Glomerular visceral epithelial cell (primary cell): ENCODE data around the gene DIAPH3.
"Not testable (repeated sequence)": the region's sequence is repeated elsewhere in the genome, so short reads cannot be mapped to it uniquely, and the experiment has no call there.

Experiments
- DNase-seq: peaks from one replicate; pipeline ENCODE4 v3.0.0-alpha.2; 2016; ENCODE audit errors: extremely low spot score

The DIAPH3 gene

DNA sequence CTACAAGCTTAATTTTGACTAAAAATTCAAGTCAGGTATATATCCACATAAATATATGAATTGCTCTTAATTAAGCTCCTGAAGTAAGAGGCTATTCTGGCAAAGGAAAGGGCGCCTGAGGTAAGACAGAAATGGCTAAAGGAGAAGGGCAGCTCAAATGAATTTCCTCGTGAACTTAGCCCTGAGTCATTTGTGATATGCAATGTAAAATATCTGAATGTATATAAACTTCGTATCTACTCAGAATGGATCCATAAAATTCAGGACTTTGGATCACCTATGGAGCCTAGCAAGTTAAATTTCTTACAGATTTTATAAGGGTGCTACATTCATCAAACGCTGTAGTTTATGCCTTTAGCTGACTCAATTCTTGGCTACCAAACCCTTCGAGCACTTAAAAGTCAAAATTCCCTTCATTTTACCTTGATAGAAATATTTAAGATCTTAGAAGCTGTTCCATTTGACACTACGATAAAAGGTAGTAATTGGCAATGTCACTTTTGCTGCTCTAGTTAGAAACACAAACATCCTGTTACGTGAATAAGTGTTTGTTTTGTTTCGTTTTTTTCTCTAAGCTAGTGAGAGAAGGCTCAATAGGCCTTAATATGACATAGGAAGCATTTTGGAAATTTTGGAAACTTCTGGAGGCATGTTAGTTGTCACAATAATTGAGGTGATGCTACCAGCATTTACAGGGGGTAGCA is 69.2 kb downstream of the DIAPH3 start:
- no peak for DNase-seq

DNA sequence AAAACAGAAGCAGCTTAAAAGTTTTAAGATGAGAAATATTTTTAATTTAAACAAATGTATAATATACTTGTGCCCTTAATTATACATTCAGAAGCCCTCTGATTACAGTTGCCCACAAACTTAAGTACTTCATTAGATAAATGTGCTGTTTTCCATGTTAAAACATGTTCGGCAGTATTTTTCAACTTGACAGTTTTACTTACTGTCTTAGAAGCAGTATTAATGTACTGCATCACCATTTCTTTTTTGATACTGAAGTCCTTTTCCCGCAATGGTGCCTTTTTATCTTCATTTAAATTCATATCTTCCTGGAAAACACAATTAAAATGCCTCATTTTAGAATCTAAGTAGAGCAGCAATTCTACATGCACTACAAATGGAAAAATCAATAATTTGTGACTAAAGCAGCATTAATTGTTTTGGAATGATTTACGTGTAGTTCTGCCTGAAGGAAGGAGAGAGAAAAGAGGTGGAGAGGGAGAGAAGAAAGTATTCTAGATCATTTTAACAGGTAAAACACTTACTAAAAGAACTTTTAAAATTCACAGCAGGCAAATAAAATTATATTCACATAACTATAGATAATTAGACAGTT is 70.2 kb downstream of the DIAPH3 start:
- no peak for DNase-seq

DNA sequence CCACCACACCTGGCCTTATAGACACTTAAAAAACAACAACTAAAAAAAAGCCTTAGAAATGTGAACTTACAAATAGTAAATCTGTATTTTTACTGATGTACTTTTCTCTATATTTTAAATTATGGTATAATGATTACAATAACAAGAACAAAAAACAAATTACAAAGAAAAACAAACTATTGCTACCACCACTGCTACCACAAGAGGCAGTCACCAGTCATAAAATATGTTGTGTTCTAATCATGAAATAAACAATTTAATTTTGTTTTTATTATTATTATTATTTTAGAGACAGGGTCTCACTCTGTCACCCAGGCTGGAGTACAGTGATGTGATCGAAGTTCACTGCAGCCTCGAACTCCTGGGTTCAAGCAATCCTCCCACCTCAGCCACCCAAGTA is 72.2 kb downstream of the DIAPH3 start:
- DNase-seq: no peak

DNA sequence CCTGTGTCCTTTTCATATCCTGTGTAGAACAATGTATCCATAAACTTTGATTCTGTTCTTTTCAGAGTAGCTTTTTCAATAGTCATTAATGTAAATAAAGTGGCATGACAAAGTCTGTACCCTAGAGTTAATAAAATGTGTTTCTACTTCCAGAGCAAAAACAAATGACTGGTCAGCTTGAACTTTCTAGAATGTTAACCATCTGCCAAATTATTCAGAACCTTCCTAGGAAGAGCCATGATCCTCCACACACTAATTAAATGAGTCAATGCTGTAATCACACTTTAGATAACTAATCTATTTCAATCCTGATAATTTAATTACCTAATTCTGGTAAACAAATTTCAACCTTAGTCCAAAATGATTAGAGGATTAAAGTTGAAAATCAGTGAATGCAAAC is 73.2 kb downstream of the DIAPH3 start:
- DNase-seq: no peak

DNA sequence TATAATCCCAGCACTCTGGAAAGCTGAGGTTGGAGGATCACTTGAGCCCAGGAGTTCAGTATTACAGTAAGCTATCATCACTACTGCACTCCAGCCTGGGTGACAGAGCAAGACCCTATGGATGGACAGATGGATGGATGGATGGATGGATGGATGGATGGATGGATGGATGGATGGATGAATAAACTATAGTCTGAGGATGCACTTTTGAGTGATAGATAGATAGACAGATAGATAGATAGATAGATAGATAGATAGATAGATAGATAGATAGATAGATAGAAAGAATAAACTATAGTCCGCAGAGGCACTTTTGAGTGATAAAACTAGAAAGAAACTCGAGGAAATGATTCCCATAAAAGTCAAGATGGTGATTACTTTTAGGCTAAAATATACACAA is 79.9 kb downstream of the DIAPH3 start:
- DNase-seq: not testable (repeated sequence)

DNA sequence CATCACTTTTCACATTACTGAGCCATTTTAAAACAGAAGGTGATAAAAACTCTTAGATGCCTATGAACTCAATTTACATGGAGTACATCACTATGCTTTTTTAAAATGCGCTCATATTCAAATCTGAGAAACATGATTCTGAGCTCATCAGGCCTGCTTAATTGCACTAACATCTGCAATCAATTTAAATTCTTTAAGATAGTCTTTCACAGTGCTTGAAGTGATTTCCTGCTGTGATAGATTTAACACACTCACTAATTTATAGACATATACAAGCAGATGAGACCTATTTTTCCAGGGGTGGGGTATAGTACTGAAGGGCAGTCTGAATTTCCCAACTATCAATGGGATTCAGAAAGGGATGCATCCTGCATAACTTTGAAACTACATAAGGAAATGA is 82.9 kb downstream of the DIAPH3 start:
- no peak for DNase-seq

DNA sequence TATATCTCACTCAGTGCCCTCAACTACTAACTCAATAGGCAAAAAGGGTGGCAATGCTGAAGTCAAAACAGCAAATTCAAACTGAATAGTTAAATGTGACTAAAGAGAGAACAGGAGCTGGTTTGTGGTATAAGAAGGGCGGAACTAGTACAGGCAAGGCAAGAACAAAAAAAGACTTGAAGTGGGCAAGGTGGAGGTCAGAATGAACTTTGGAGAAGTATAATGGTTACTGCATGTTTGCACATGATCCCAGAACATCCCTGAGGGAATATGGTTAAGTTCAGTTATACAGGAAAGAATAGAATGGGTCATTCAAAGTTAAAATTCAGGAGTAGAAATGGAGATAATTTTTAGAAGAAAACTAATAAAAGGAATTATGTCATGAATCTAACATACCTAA is 85.5 kb downstream of the DIAPH3 start:
- no peak for DNase-seq

DNA sequence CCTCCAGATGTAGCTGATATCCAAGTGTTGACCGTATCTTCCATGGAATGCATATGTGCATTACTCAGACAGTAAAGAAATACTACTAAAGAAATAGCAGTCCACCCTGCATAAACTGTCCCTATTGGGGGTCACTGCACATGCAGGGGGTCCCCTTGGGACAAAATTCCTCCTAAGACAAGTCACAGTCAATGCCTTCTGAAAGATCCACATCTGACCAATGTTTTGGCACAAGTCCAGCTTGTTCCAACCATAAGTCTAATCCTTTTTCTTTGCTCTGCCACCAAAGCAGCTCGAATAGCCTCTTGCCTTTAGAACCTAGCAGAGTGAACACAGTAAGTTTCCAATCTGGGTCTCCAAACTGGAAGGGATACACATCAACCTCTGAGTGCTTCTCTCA is 87.9 kb downstream of the DIAPH3 start:
- no peak for DNase-seq

DNA sequence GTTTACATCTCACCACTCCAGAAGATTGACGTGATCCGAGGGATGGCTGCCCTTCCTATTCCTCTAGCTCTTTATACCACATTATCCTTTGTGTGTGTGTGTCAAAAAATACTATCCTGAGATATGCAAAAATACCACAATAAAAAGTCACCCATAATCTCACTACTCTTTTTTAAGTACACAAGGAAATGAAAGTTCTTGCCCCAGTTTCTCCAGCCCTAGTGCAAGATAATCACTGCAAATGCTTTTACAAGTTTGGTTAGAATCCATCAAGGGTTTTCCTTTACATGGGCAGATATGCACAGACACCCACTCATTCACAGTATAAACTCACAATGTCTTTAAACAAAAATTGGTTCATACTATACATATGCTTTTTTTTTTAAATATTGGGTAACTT is 89.3 kb downstream of the DIAPH3 start:
- no peak for DNase-seq

DNA sequence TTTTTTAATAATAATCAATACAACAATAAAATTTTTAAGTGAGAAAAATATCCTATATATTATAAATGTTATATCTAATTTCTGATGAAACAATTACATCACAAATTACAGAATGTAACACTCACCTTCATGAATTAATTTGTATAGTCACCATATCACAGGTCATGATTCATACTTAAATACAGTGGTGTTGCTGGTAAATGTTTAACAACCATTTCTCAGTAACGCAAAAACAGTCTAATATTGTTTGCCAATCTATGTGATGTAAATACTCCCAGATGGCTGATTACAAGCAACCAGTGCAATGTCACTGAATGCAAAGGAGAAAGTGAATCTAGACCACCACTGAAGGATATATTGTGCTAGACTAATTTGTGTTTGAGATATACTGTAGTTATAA is 97.5 kb downstream of the DIAPH3 start:
- peak; percentile 9 for DNase-seq

DNA sequence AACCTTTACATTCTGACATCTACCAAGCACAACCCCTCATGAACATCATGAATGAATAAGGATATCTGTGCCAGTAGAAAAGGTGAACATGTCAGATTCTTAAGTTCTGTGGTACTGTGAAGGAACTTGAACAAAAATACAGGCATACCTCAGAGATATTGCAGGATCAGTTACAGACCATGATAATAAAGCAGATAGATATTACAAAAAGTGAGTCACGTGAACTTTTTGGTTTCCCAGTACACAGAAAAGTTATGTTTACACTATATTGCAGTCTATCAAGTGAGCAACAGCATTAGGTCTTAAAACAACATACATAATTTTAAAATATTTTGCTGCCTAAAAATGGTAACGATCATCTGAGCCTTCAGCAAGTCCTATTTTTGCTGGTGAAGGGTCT is 101.2 kb downstream of the DIAPH3 start:
- DNase-seq: no peak

DNA sequence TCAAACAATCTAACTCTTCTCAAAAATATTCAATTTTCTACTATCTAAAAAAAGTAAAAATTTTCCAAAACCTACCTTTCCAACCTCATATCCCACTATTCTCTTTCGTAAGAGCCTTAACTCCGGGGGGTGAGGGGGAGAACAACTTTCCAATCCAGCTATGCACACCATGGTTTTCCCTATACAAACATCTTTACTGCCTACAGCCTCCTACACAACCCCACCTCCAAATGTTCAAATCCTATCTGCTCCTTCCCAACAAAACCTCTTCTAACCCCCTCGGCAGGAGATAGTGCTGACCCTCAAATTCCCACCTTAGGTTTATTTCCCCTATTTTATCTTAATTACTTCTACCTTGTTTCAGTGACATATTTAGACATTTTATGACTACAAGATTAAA is 102.0 kb downstream of the DIAPH3 start:
- DNase-seq: no peak

DNA sequence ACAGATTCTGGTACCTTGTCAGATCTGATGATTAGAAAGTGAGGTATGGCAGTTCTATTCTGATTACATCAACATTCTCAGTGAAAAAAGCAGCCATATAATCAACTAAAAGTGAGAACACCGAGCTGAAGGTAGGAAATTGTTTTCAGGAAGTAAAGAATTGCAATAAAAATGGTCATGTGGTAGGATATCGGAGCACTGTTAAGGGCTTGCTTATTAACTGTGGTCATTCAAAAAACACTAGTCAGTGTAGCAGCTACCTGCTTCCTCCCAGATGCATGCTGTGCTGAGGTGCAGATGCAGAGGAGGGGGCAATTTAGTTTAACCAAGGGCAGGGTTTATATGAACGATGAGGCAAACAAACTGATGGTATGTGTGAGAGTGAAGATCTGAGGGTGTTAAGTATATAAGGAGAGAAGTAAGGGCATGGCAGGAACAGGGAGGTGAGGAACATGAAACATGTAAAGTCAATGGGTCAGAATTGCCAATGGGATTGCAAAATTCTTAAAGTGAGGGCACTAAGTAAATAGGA is 111.9 kb downstream of the DIAPH3 start:
- no peak for DNase-seq

DNA sequence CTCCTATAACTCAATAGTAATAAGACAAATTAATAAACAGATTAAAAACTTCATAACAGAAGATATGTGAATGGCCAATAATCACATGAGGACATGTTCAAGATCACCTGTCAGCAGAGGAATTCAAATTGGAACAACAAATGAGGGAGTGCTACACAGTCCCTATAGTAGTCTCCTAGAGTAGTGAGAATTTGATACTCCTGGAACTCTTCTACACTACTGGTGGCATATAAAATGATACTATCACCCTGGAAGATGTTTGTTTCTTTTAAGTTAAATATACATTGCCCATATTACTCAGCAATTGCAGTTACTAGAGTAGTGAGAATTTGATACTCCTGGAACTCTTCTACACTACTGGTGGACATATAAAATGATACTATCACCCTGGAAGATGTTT is 115.4 kb downstream of the DIAPH3 start:
- not testable (repeated sequence) for DNase-seq

DNA sequence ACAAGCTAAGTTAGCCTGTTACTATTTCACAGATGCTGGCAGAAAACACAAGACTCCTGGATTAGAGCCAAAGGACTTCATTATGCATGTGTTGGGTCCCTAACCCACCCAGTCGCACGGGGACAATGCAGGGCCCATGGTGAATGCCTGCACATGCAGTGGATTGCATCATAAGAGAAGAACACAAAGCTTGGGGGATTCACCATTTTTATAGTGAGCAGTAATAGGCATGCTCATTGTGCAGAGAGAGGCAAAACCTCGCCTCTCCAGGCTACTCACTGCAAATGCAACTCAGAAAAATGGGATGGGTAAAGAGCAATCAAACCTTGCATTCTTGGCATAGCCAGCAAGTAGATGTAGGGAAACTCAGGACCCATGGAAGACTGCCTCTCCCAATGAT is 115.8 kb downstream of the DIAPH3 start:
- DNase-seq: peak; percentile 12

DNA sequence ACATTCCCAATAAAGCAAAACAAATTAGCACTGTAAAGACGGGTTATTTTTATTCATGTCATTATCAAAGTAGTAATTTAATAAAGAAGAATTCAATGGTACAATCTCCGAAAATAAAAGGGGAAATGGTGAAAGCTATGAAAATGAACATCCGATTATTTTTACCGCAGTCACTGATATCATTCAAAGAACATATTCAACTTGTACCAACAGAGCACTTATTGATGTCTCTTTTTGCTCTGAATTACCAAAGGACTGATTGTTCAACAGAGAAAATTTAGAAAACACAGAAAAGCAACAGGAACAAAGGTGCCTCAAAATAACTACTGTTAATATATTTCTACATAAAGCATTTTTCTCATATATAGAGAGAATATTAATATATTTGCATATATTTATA is 119.4 kb downstream of the DIAPH3 start:
- DNase-seq: no peak

DNA sequence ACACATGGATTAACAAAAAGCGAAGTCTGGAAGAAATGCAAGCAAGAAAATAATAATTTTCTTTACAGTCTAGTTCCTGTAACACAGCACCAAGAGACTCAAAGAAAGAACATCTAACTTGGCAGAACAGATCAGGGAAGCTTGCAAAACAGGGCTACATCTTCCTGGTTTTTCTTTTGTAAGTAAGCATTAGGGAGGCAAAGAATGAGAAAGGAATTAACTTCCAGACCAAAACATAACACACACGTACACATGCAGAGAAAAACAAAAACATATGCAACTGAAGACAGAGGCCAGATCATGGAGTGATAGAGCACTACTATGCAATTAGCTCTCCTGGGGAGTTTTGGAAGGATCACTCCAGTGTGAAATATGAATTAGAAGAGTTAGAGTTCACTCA is 120.5 kb downstream of the DIAPH3 start:
- DNase-seq: no peak

DNA sequence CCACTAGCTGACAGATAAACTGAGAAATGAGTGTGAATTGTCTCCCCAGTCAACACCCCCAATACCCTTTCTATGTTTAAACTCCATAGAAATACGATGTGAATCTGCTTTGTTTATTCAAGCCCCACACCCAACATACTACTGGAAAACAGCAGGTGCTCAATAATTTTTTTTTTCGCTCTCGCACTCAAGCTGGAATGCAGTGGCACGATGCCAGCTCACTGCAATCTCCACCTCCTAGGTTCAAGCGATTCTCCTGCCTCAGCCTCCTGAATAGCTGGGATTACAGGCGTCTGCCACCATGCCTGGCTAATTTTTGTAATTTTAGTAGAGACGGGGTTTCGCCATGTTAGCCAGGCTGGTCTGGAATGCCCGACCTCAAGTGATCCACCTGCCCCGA is 123.1 kb downstream of the DIAPH3 start:
- DNase-seq: not testable (repeated sequence)

DNA sequence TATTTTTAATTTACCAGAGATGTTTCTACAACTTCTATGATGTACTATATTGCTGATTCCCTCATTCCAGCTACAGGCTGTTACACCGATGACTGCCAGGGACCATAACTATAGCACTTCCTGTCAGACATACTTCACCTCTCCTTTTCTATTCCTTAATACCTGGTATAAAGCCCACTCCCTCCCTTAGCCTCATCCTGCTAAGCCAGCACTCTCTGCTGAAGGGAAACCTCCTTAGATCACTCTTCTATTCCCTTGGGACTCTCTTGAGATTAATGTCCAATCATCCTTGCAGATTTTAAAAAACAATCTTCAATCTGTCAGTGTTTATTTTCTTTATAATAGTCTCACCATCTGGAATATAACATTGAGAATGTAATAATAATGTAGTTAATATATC is 127.9 kb downstream of the DIAPH3 start:
- no peak for DNase-seq

DNA sequence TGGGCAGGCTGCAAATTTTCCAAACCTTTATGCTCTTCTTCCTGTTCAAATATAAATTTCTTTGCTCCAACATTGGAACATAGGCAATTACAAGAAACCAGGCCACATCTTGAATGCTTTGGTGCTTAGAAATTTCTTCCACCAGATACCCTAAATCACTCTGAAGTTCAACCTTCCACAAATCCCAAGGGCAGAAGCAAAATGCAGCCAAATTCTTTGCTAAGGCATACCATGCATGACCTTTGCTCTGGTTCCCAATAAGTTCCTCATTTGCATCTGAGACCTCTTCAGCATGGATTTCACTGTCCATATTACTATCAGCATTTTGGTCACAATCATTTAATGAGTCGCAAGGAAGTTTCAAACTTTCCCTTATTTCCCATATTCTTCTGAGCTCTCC is 130.9 kb downstream of the DIAPH3 start:
- no peak for DNase-seq

DNA sequence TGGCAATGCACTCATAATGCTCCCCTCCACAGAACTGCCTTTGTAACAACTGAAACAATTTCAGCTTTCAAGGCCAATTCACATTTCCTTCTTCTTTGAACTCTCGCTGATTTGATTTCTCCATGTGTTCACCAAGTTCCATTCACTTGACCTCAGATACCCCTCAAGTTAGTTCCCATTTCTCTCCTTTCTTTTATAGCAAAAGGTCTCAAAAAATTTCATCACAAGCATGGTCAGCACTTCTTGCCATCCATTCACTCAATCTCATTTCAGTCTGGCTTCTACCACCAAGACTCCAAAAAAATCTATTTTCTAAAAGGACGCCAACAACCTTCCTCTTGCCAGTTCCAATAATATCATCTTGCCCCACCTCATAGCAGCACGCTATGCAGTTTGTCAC is 135.7 kb downstream of the DIAPH3 start:
- DNase-seq: no peak

DNA sequence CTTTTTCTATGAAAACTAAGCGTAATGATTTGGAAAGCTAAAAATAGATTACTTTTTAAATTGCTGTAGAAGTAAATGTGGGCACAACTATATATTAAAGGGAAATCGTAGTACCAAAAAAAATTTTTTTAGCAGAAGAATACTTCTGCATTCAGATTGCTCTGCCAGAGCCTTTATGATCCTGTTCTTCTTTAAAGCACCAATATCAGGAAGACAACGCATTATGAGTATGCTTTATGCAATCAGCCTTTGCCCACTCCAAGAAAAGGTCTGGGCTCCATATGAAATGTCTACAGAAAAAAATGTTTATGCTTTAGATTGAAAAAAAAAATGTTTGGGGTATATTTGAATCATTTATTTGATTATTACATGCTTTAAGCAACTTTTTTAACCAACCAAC is 137.4 kb downstream of the DIAPH3 start:
- no peak for DNase-seq

DNA sequence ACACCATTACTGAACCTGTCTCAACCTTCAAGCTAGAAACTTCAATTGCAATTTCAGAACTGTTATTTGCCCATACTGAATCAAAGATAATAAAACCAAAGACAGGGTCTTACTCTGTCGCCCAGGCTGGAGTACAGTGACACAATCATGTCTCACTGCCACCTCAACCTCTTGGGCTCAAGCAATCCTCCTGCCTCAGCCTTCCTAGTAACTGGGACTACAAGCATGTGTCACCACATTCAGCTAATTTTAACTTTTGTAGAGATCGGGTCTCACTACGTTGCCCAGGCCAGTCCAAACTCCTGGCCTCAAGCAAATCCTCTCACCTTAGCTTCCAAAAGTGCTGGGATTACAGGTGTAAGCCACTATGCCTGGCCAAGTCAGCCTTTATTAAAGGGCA is 143.4 kb downstream of the DIAPH3 start:
- DNase-seq: no peak
